HCT116 (cell line): ENCODE data around the gene RFX8. TPM values are rescaled to one million over a fixed set of nuclear protein-coding genes. Genes with fewer than 3 reads are reported as not detected.

Experiments
- ATAC-seq: fragments of 200-7000 bp; cut with Tn5 transposase; 2 replicates; pipeline ENCODE4 v1.9.1; 2020; ENCODE audit warnings: mild to moderate bottlenecking, moderate library complexity
- BruUV-seq: library from RNA; stranded (reverse); fragments of 400-500 nt; replicated peaks from 2 replicates; lab custom pipeline; 2021; lab: Mats Ljungman, UMichigan
- CTCF ChIA-PET: fragments of 300-600 bp; sonication (Branson Sonifier 250); formaldehyde crosslinking; loops from one replicate; lab custom pipeline; 2021; ENCODE audit warnings: antibody characterized with exemption; lab: Charles Lee
- POLR2A ChIA-PET: fragments of 300-600, 350-600 bp; sonication (Branson Sonifier 250); formaldehyde crosslinking; loops from one replicate; lab custom pipeline; 2021; ENCODE audit warnings: antibody characterized with exemption; lab: Charles Lee
- RAD21 ChIA-PET, 2 experiments: fragments of 300-600 bp; sonication (Branson Sonifier 250); formaldehyde crosslinking; loops; one replicate each; lab custom pipeline; 2023; ENCODE audit warnings: low total read pairs in 2 of 2; ENCODE audit not compliant: uncharacterized antibody in 2 of 2, unreplicated experiment in 2 of 2, low non-redundant PET in 1 of 2; lab: Charles Lee
- DNase-seq: peaks from one replicate; pipeline ENCODE4 v3.0.0-alpha.2; 2010; ENCODE audit warnings: low read depth, low spot score
- H2AFZ ChIP-seq: fragments of 200-600 bp; shearing (Covaris generic), sonication (generic); 2 replicates; pipeline ENCODE4 v1.6.1; 2017; ENCODE audit warnings: low read depth, mixed run types, mixed read lengths, antibody characterized with exemption, low read length; ENCODE audit not compliant: poor library complexity, severe bottlenecking
- H3K27ac ChIP-seq: 2 replicates; pipeline ENCODE4 v1.5.1; 2012; ENCODE audit warnings: low read depth, low read length
- H3K27me3 ChIP-seq: fragments of 200-600 bp; sonication (generic); 2 replicates; pipeline ENCODE4 v1.6.1; 2016; ENCODE audit warnings: mixed run types, low read length, mixed read lengths; ENCODE audit not compliant: insufficient read depth
- H3K36me3 ChIP-seq, 2 experiments: fragments of 200-500 bp in 1 of 2; fragments of 200-600 bp in 1 of 2; sonication (Bioruptor generic) in 1 of 2; sonication (generic) in 1 of 2; 2 replicates each; pipeline versions ENCODE4 v1.5.1 to v1.6.1; 2014 to 2016; ENCODE audit warnings: low read length in 2 of 2, inconsistent platforms in 1 of 2, mixed read lengths in 1 of 2, mixed run types in 1 of 2; ENCODE audit not compliant: insufficient read depth in 2 of 2, control insufficient read depth in 1 of 2
- H3K4me1 ChIP-seq, 2 experiments: fragments of 200-600 bp in 1 of 2; sonication (generic) in 1 of 2; 2 replicates each; pipeline versions ENCODE4 v1.5.1 to v1.6.1; 2012 to 2017; ENCODE audit warnings: low read length in 2 of 2, inconsistent platforms in 1 of 2, mild to moderate bottlenecking in 1 of 2, mixed read lengths in 1 of 2, mixed run types in 1 of 2, moderate library complexity in 1 of 2; ENCODE audit not compliant: insufficient read depth in 2 of 2, control insufficient read depth in 1 of 2
- H3K4me2 ChIP-seq: fragments of 200-600 bp; sonication (generic); 2 replicates; pipeline ENCODE4 v1.6.1; 2017; ENCODE audit warnings: mixed run types, low read length, mixed read lengths
- H3K4me3 ChIP-seq, 2 experiments: fragments of 200-600 bp in 1 of 2; sonication (generic) in 1 of 2; replicated peaks in 1 of 2; 2 replicates each; pipeline ENCODE4 v1.5.1; 2011 to 2016; ENCODE audit warnings: low read length in 2 of 2, control low read depth in 1 of 2, low read depth in 1 of 2, mild to moderate bottlenecking in 1 of 2, mixed read lengths in 1 of 2, mixed run types in 1 of 2
- H3K79me2 ChIP-seq: fragments of 200-600 bp; sonication (generic); 2 replicates; pipeline ENCODE4 v1.6.1; 2017; ENCODE audit warnings: mild to moderate bottlenecking, mixed run types, low read length, moderate library complexity, mixed read lengths; ENCODE audit not compliant: insufficient read depth
- H3K9ac ChIP-seq: fragments of 200-600 bp; sonication (generic); 2 replicates; pipeline ENCODE4 v1.6.1; 2016; ENCODE audit warnings: low read length, mixed read lengths
- H3K9me2 ChIP-seq: fragments of 200-600 bp; sonication (generic), shearing (Covaris generic); 2 replicates; pipeline ENCODE4 v1.6.1; 2017; ENCODE audit warnings: mixed run types, mild to moderate bottlenecking, moderate library complexity; ENCODE audit not compliant: insufficient read depth
- H3K9me3 ChIP-seq, 2 experiments: fragments of 200-500 bp in 1 of 2; fragments of 200-600 bp in 1 of 2; sonication (Bioruptor generic) in 1 of 2; sonication (generic) in 1 of 2; 2 replicates each; pipeline ENCODE4 v1.6.1; 2014 to 2017; ENCODE audit warnings: low read length in 2 of 2, mixed read lengths in 2 of 2, inconsistent platforms in 1 of 2, low read depth in 1 of 2, mild to moderate bottlenecking in 1 of 2, mixed run types in 1 of 2, moderate library complexity in 1 of 2; ENCODE audit not compliant: control insufficient read depth in 1 of 2, insufficient read depth in 1 of 2
- H4K20me1 ChIP-seq: fragments of 200-600 bp; sonication (generic), shearing (Covaris generic); 2 replicates; pipeline ENCODE4 v1.6.1; 2017; ENCODE audit warnings: mixed run types, mild to moderate bottlenecking, moderate library complexity; ENCODE audit not compliant: insufficient read depth
- CBX3 ChIP-seq: IDR thresholded peaks from 2 replicates; pipeline ENCODE4 v1.6.1; 2012; ENCODE audit warnings: low read depth
- CEBPB ChIP-seq: IDR thresholded peaks from 2 replicates; pipeline ENCODE4 v1.6.1; 2012; ENCODE audit warnings: low read depth
- CTCF ChIP-seq, 3 experiments: fragments of 200-600 bp in 1 of 3; sonication (generic) in 1 of 3; IDR thresholded peaks in 2 of 3; conservative IDR thresholded peaks in 1 of 3; 2 replicates each; pipeline ENCODE4 v1.5.1; 2012 to 2017; ENCODE audit warnings: low read depth in 2 of 3, low read length in 2 of 3, antibody characterized with exemption in 1 of 3, borderline replicate concordance in 1 of 3, control low read depth in 1 of 3, mild to moderate bottlenecking in 1 of 3, mixed read lengths in 1 of 3, mixed run types in 1 of 3, moderate library complexity in 1 of 3; ENCODE audit not compliant: insufficient read depth in 1 of 3
- EGR1 ChIP-seq: IDR thresholded peaks from 2 replicates; pipeline ENCODE4 v1.6.1; 2012; ENCODE audit warnings: low read depth
- ELF1 ChIP-seq: IDR thresholded peaks from 2 replicates; pipeline ENCODE4 v1.6.1; 2012; ENCODE audit warnings: low read depth, borderline replicate concordance
- EZH2phosphoT487 ChIP-seq: fragments of 200-600 bp; IDR thresholded peaks from 2 replicates; pipeline ENCODE4 v1.6.1; 2018; ENCODE audit warnings: antibody characterized with exemption, borderline replicate concordance
- JUND ChIP-seq: IDR thresholded peaks from 2 replicates; pipeline ENCODE4 v1.6.1; 2012
- POLR2A ChIP-seq: IDR thresholded peaks from 2 replicates; pipeline ENCODE4 v1.7.0; 2011; ENCODE audit warnings: borderline replicate concordance; ENCODE audit not compliant: insufficient read depth, insufficient read length; ENCODE audit errors: extremely low read depth
- POLR2AphosphoS5 ChIP-seq: IDR thresholded peaks from 2 replicates; pipeline ENCODE4 v1.6.1; 2011; ENCODE audit warnings: mild to moderate bottlenecking, low read depth, low read length, moderate library complexity
- RAD21 ChIP-seq: IDR thresholded peaks from 2 replicates; pipeline ENCODE4 v1.6.1; 2012; ENCODE audit warnings: low read depth, mild to moderate bottlenecking
- SRF ChIP-seq: IDR thresholded peaks from 2 replicates; pipeline ENCODE4 v1.6.1; 2012; ENCODE audit warnings: low read depth
- TCF7L2 ChIP-seq: IDR thresholded peaks from 2 replicates; pipeline ENCODE4 v1.7.0; 2011; ENCODE audit warnings: borderline replicate concordance, inconsistent platforms; ENCODE audit not compliant: insufficient read depth, insufficient read length; ENCODE audit errors: extremely low read depth
- YY1 ChIP-seq: IDR thresholded peaks from 2 replicates; pipeline ENCODE4 v1.6.1; 2011; ENCODE audit warnings: low read length, low read depth, moderate library complexity, mild to moderate bottlenecking; ENCODE audit not compliant: insufficient replicate concordance; ENCODE audit errors: extremely low read depth
- intact Hi-C: fragments of 100-400 bp; cut with micrococcal nuclease; formaldehyde crosslinking; loops from 2 replicates; pipeline ENCODE4 v1.10.0; 2022
- total RNA-seq: library from RNA; stranded (reverse); gene quantifications from one replicate; pipeline ENCODE4 v1.2.1, GENCODE V29; 2021; ENCODE audit not compliant: unreplicated experiment
- TF ChIP-seq, protein P1 (sequence below): IDR thresholded peaks from 2 replicates; pipeline ENCODE4 v1.6.1; 2012
- TF ChIP-seq, protein P2 (sequence below): IDR thresholded peaks from 2 replicates; pipeline ENCODE4 v1.6.1; 2012
- TF ChIP-seq, protein P3 (sequence below): IDR thresholded peaks from 2 replicates; pipeline ENCODE4 v1.6.1; 2012; ENCODE audit warnings: low read depth

The RFX8 gene
- total RNA-seq, 1 experiment from 2014 or later = not detected

DNA sequence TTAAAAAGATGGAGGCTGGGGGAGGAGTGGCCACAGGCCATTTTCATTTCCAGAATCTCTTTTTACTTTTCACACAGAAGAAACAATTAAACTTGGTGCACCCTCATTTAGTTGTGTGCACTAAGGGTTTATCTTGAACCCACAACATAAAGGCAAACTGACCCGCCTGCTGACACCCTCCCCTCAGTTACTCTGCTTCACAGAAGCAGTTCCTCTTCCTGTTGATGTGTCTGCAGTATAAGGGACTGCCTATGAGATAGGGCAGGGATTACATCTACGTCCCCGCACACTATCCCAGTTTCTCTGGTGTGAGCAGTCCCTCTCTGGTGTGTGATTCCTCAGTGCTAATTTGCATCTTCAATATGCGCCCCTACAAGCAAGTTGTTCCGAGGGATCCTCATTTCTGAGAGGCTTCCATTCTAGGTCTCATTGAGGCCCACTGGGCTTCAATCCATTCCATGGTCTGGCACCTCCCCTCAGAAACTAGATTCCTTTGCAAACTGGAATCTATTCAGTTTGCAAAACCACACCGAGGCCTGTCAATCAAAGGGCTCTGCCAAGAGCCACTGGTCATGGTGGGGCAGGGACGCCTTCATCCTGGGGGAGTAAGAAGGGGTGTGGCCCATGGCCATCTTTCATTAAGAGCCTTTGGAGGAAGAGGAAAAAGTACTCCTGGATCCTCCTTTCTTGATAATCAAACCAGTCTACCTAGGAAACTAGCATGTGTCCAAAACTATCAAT, 99.9 kb downstream of the RFX8 start (continued):
- no peak for TF ChIP-seq TCF7L2
- no peak for TF ChIP-seq YY1
- TF ChIP-seq ELF1 = no peak
- TF ChIP-seq, protein P1, sequence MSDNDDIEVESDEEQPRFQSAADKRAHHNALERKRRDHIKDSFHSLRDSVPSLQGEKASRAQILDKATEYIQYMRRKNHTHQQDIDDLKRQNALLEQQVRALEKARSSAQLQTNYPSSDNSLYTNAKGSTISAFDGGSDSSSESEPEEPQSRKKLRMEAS = no peak

DNA sequence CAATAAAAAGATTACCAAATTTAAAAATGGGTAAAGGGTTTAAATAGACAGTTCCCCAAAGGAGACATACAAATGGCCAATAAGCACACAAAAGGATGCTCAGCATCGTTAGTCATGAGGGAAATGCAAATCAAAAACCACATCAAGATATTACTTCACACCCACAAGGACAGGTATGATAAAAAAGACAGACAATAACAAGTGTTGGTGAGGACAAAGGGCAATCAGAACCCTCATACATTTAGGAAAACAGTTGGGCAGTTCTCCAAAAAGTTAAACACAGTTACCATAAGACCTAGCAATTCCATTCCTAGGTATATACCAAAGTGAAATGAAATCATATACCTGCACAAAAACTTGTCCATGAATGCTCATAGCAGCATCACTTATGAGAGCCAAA, 102.1 kb downstream of the RFX8 start:
- TF ChIP-seq CTCF (IDR thresholded peaks at IDR 0.05 in 2 of 3, conservative IDR thresholded peaks at IDR 0.05 in 1 of 3; ENCODE audit: borderline replicate concordance in 1 of 3, insufficient read depth in 1 of 3, low read depth in 2 of 3, low read length in 2 of 3) = no peak
- TF ChIP-seq SRF = no peak
- TF ChIP-seq EZH2phosphoT487 = no peak
- TF ChIP-seq CBX3 = no peak
- no peak for TF ChIP-seq POLR2AphosphoS5
- no peak for TF ChIP-seq CEBPB
- no peak for TF ChIP-seq POLR2A
- TF ChIP-seq, protein P2, sequence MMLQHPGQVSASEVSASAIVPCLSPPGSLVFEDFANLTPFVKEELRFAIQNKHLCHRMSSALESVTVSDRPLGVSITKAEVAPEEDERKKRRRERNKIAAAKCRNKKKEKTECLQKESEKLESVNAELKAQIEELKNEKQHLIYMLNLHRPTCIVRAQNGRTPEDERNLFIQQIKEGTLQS = no peak
- TF ChIP-seq JUND = no peak
- TF ChIP-seq ELF1 = no peak
- TF ChIP-seq, protein P3, sequence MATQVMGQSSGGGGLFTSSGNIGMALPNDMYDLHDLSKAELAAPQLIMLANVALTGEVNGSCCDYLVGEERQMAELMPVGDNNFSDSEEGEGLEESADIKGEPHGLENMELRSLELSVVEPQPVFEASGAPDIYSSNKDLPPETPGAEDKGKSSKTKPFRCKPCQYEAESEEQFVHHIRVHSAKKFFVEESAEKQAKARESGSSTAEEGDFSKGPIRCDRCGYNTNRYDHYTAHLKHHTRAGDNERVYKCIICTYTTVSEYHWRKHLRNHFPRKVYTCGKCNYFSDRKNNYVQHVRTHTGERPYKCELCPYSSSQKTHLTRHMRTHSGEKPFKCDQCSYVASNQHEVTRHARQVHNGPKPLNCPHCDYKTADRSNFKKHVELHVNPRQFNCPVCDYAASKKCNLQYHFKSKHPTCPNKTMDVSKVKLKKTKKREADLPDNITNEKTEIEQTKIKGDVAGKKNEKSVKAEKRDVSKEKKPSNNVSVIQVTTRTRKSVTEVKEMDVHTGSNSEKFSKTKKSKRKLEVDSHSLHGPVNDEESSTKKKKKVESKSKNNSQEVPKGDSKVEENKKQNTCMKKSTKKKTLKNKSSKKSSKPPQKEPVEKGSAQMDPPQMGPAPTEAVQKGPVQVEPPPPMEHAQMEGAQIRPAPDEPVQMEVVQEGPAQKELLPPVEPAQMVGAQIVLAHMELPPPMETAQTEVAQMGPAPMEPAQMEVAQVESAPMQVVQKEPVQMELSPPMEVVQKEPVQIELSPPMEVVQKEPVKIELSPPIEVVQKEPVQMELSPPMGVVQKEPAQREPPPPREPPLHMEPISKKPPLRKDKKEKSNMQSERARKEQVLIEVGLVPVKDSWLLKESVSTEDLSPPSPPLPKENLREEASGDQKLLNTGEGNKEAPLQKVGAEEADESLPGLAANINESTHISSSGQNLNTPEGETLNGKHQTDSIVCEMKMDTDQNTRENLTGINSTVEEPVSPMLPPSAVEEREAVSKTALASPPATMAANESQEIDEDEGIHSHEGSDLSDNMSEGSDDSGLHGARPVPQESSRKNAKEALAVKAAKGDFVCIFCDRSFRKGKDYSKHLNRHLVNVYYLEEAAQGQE = no peak
- no peak for TF ChIP-seq RAD21
- TF ChIP-seq, protein P1 = no peak
- no peak for TF ChIP-seq EGR1
- no peak for TF ChIP-seq TCF7L2
- RAD21 ChIA-PET = no interaction called here
- no TSS peak for BruUV-seq
- Histone ChIP-seq H2AFZ (no peak overlapping the region), H3K79me2 (no peaks in the 10 kb centered on the region), H3K9ac (no peak overlapping the region), H3K9me3 (no peaks in the 10 kb centered on the region), H3K27ac (no peak overlapping the region), H3K27me3 (no peaks in the 10 kb centered on the region), H3K36me3 (no peaks in the 10 kb centered on the region), H3K9me2 (no peaks in the 10 kb centered on the region), H3K4me3 (no peak overlapping the region), H4K20me1 (no peaks in the 10 kb centered on the region), H3K4me1 (no peaks in the 10 kb centered on the region), H3K4me2 (no peak overlapping the region)
- DNase-seq (no peak), ATAC-seq (no peak)
- CTCF ChIA-PET = no interaction called here
- POLR2A ChIA-PET = no interaction called here
- intact Hi-C loops = no loop called here
